K562 (cell line): Measurements from ENCODE around the gene CNKSR3.

Experiments used
- CTCF ChIP-seq, 3 experiments: IDR thresholded peaks in 2 of 3; conservative IDR thresholded peaks in 1 of 3; 2 replicates each; pipeline ENCODE4 v1.5.1; 2011 to 2012; ENCODE audit warnings: low read length in 3 of 3, mild to moderate bottlenecking in 3 of 3, control low read depth in 2 of 3, improper control_type of control experiment in 1 of 3, inconsistent platforms in 1 of 3, low read depth in 1 of 3, mixed read lengths in 1 of 3, moderate library complexity in 1 of 3; ENCODE audit not compliant: insufficient read depth in 2 of 3
- DNMT1 ChIP-seq: fragments of 450-650 bp; IDR thresholded peaks from 2 replicates; pipeline ENCODE4 v1.6.1; 2016; ENCODE audit warnings: antibody characterized with exemption, mild to moderate bottlenecking
- FOXA1 ChIP-seq: fragments of 450-650 bp; IDR thresholded peaks from 2 replicates; pipeline ENCODE4 v1.6.1; 2016; ENCODE audit warnings: mild to moderate bottlenecking, borderline replicate concordance
- NFYB ChIP-seq: IDR thresholded peaks from 2 replicates; pipeline ENCODE4 v1.6.1; 2011; ENCODE audit warnings: mild to moderate bottlenecking, moderate library complexity; ENCODE audit not compliant: insufficient read length; ENCODE audit errors: extremely low read depth
- POLR2A ChIP-seq: fragments of 450-650 bp; conservative IDR thresholded peaks from 2 replicates; pipeline ENCODE4 v1.6.1; 2016
- USF1 ChIP-seq: sonication (generic); formaldehyde crosslinking; IDR thresholded peaks from 2 replicates; pipeline ENCODE4 v1.9.0; 2022; ENCODE audit warnings: mild to moderate bottlenecking, missing genetic modification reagents

GRCh38 chr6:154363821-154364220, 146.7 kb downstream of the CNKSR3 start:
- TF ChIP-seq NFYB, result no peak
- no peak for TF ChIP-seq POLR2A
- TF ChIP-seq USF1, result no peak
- TF ChIP-seq CTCF (IDR thresholded peaks at IDR 0.05 in 2 of 3, conservative IDR thresholded peaks at IDR 0.05 in 1 of 3; ENCODE audit: insufficient read depth in 2 of 3, low read depth in 1 of 3, low read length in 3 of 3), result no peak
- no peak for TF ChIP-seq FOXA1
- no peak for TF ChIP-seq DNMT1
